ENCODE results near the gene SPHKAP. TPM values are rescaled to one million over a fixed set of nuclear protein-coding genes. Genes with fewer than 3 reads are reported as not detected.
A peak's percentile ranks its signal among the peaks of the same experiment; 100 is the strongest.

The SPHKAP gene
- polyA plus RNA-seq, 2 of the 4 experiments (the other 2 are of a cell fraction), result 0.01 TPM; not detected in 1

GRCh38 chr2:228037915-228038314, 143.6 kb downstream of the SPHKAP start (continued):
- no peak for TF ChIP-seq CTCF (IDR thresholded peaks at IDR 0.05)

- POLR2A ChIA-PET, result no interaction called here
Observed at GRCh38 chr2:228023619-228024018, 157.9 kb downstream of the SPHKAP start.

GRCh38 chr2:228018311-228018710, 163.2 kb downstream of the SPHKAP start:
- Histone ChIP-seq H3K4me1 (no peaks in the 10 kb centered on the region), H3K27ac (no peak overlapping the region), H3K4me2 (no peak overlapping the region), H3K9me3 (no peaks in the 10 kb centered on the region), H3K4me3 (no peak overlapping the region)
- TF ChIP-seq ATOH8 (CRISPR knock-in tag; IDR thresholded peaks at IDR 0.05; ENCODE audit: low read depth) (no peak), FOSL2 (IDR thresholded peaks at IDR 0.05) (no peak), FOSL2 (CRISPR knock-in tag; IDR thresholded peaks at IDR 0.05) (no peak), ZNF302 (CRISPR knock-in tag; IDR thresholded peaks at IDR 0.05) (no peak), TP53 (CRISPR knock-in tag; IDR thresholded peaks at IDR 0.05) (no peak), FOSB (CRISPR knock-in tag; IDR thresholded peaks at IDR 0.05) (no peak), RNF2 (IDR thresholded peaks at IDR 0.05; ENCODE audit: borderline replicate concordance, low read depth) (no peak), HEYL (CRISPR knock-in tag; IDR thresholded peaks at IDR 0.05) (no peak), KDM5A (IDR thresholded peaks at IDR 0.05) (no peak), RAD21 (conservative IDR thresholded peaks at IDR 0.05 in 1 of 2, IDR thresholded peaks at IDR 0.05 in 1 of 2) (no peak)
- DNase-seq (ENCODE audit: low read depth in 1 of 2, low spot score in 1 of 2) (no peak), ATAC-seq (no peak), FAIRE-seq (no peak)
- CTCF ChIA-PET, result no interaction called here
- POLR2A ChIA-PET, result no interaction called here
- WGBS (ENCODE audit: missing lambda C conversion rate), result 34% methylated on average over 7 of the region's 7 CpGs

More at GRCh38 chr2:228023619-228024018, 157.9 kb downstream of the SPHKAP start:
- CTCF ChIA-PET, result no interaction called here
- no peak overlapping the region for H3K4me3 ChIP-seq
- 20% methylated on average over 6 of the region's 6 CpGs for WGBS (ENCODE audit: missing lambda C conversion rate)
- no peak overlapping the region for H3K27ac ChIP-seq
- peak; percentile 27 to 59 for DNase-seq (ENCODE audit: low read depth in 1 of 2, low spot score in 1 of 2)
- H3K9me3 ChIP-seq, result no peaks in the 10 kb centered on the region
- H3K4me2 ChIP-seq, result peak overlapping the region; percentile 7; the same call in 1 of the 3 replicates
- FAIRE-seq, result no peak
- no peaks in the 10 kb centered on the region for H3K4me1 ChIP-seq
- TF ChIP-seq USF2 (IDR thresholded peaks at IDR 0.05) (peak; percentile 94), MAFK (IDR thresholded peaks at IDR 0.05; ENCODE audit: partially characterized antibody) (peak; percentile 17), GATA3 (IDR thresholded peaks at IDR 0.05; ENCODE audit: borderline replicate concordance) (no peak), FOSB (CRISPR knock-in tag; IDR thresholded peaks at IDR 0.05) (no peak), SREBF2 (IDR thresholded peaks at IDR 0.05) (no peak), FOSL2 (IDR thresholded peaks at IDR 0.05) (no peak), FOSL2 (CRISPR knock-in tag; IDR thresholded peaks at IDR 0.05) (peak; percentile 26; the same call in 1 of the 2 replicates)
- ATAC-seq, result peak; percentile 76 to 78

GRCh38 chr2:228017784-228018183, 163.7 kb downstream of the SPHKAP start:
- ChIA-PET POLR2A (no interaction called here), CTCF (no interaction called here)
- H3K4me2 ChIP-seq, result no peak overlapping the region
- ATAC-seq (no peak), DNase-seq (ENCODE audit: low read depth in 1 of 2, low spot score in 1 of 2) (no peak), FAIRE-seq (no peak)
- 53% methylated on average over 12 of the region's 14 CpGs for WGBS (ENCODE audit: missing lambda C conversion rate)
- no peak for TF ChIP-seq FOSB (CRISPR knock-in tag; IDR thresholded peaks at IDR 0.05)
- no peak for TF ChIP-seq RNF2 (IDR thresholded peaks at IDR 0.05; ENCODE audit: borderline replicate concordance, low read depth)
- no peaks in the 10 kb centered on the region for H3K9me3 ChIP-seq
- no peak overlapping the region for H3K4me3 ChIP-seq
- no peaks in the 10 kb centered on the region for H3K4me1 ChIP-seq
- H3K27ac ChIP-seq, result no peak overlapping the region

Data from A549 (cell line).